Lung (tissue), 12 donors: ENCODE data around the gene EYS. TPM values are rescaled to one million over a fixed set of nuclear protein-coding genes. Genes with fewer than 3 reads are reported as not detected.

Experiments
- ATAC-seq: fragments of 200-7000 bp; cut with Tn5 transposase; one replicate; pipeline ENCODE4 v1.9.1; 2020; ENCODE audit warnings: moderate number of reproducible peaks; ENCODE audit not compliant: insufficient read depth, low FRiP score
- DNase-seq, 3 donors: peaks; one replicate each; pipeline ENCODE4 v3.0.0-alpha.2; 2013 to 2017
- H3K27ac ChIP-seq, 2 donors: one replicate each; pipeline ENCODE4 v1.5.1; 2013; ENCODE audit warnings: mild to moderate bottlenecking in 2 of 2, moderate library complexity in 2 of 2, control low read depth in 1 of 2, inconsistent platforms in 1 of 2, low read depth in 1 of 2, low read length in 1 of 2
- H3K27me3 ChIP-seq, 3 donors: one replicate each; pipeline ENCODE4 v1.5.1; 2013; ENCODE audit warnings: low read length in 2 of 3; ENCODE audit not compliant: control insufficient read depth in 3 of 3, insufficient read depth in 3 of 3
- H3K36me3 ChIP-seq, 4 donors: one replicate each; pipeline ENCODE4 v1.5.1; 2013; ENCODE audit warnings: low read length in 4 of 4, mild to moderate bottlenecking in 1 of 4, moderate library complexity in 1 of 4; ENCODE audit not compliant: control insufficient read depth in 4 of 4, insufficient read depth in 4 of 4
- H3K4me1 ChIP-seq, 5 donors: one replicate each; pipeline ENCODE4 v1.5.1; 2013; ENCODE audit warnings: low read length in 5 of 5, mild to moderate bottlenecking in 2 of 5, moderate library complexity in 1 of 5; ENCODE audit not compliant: control insufficient read depth in 5 of 5, insufficient read depth in 5 of 5
- H3K4me3 ChIP-seq: one replicate; pipeline ENCODE4 v1.5.1; 2013; ENCODE audit warnings: mild to moderate bottlenecking, control low read depth, moderate library complexity
- H3K9ac ChIP-seq, 2 donors: one replicate each; pipeline ENCODE4 v1.5.1; 2013; ENCODE audit warnings: low read length in 2 of 2, control low read depth in 1 of 2; ENCODE audit not compliant: insufficient read depth in 1 of 2
- H3K9me3 ChIP-seq, 4 donors: one replicate each; pipeline ENCODE4 v1.5.1; 2013; ENCODE audit warnings: low read length in 3 of 4, mild to moderate bottlenecking in 1 of 4, moderate library complexity in 1 of 4; ENCODE audit not compliant: control insufficient read depth in 4 of 4, insufficient read depth in 3 of 4
- CTCF ChIP-seq: IDR thresholded peaks from 2 replicates; pipeline ENCODE4 v1.5.1; 2012; ENCODE audit warnings: mild to moderate bottlenecking; ENCODE audit errors: control extremely low read depth, extremely low read depth
- WGBS, 2 donors: extraction: QIAGEN DNeasy Blood & Tissue Kit; methylation state at CpG; one replicate each; pipeline ENCODE4 v1.1.7; 2013; 5-methylcytosine and 5-hydroxymethylcytosine counted together
- polyA plus RNA-seq, 2 donors: library from polyadenylated mRNA; stranded (reverse); fragments of 200-250 nt; gene quantifications; one replicate each; pipeline ENCODE4 v1.2.1, GENCODE V29; 2013
- total RNA-seq, 2 donors: library from RNA; depleted of rRNA in 1 of 2; stranded (reverse); fragments of >200 nt in 1 of 2; gene quantifications; one replicate each; pipeline ENCODE4 v1.2.1, GENCODE V29; 2014 to 2021
- donor health status: control.
- donor health status: control.
- donor health status: Bipolar disorder and iron deficiency.
- donor health status: healthy.
- donor health status: DM: yes; HTN: yes; CAD: no.

The EYS gene
- total and polyA plus RNA-seq, 4 donors, result 0.06 to 0.34 (median 0.12) TPM

DNA sequence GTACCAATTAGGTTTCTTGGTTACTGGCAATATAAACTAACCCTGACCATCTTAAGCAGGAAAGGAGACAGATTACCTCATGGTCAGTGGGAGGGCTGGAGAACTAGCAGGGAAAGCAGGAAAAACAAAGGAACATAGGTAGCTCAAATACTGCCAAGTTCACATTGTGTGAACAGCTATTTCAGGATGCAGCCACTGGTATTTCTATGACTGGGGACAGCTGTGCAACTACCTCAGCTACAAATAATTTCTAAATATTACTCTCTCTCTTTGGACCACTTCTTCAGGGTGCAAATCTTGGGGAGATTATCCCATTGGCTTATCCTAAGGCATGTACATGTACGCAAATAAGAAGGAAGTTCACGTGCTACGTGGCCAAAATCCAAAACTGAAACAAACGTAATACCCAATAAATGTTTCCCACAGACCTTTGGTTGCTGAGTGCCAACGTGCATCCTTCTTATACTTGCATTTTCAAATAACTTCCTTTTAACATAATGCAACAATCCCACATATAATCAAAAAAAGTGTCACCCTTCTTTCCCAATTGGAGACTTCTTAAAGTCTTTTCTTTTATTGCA is 1890.5 kb downstream of the EYS start:
- Histone ChIP-seq H3K36me3 (no peaks in the 10 kb centered on the region), H3K9ac (no peak overlapping the region), H3K27ac (no peak overlapping the region), H3K4me1 (peaks cover 0 to 4% (median 0%) of the 10 kb centered on the region in 5 donors), H3K27me3 (no peaks in the 10 kb centered on the region), H3K4me3 (no peak overlapping the region), H3K9me3 (no peaks in the 10 kb centered on the region)
- TF ChIP-seq CTCF, result no peak
- DNase-seq, result no peak
- no peak for ATAC-seq
- 31 to 46% methylated on average over 5 of the region's 5 CpGs for WGBS, 2 donors

- Histone ChIP-seq H3K36me3 (no peaks in the 10 kb centered on the region), H3K4me1 (peaks cover 0 to 4% (median 0%) of the 10 kb centered on the region in 5 donors), H3K27ac (no peak overlapping the region), H3K27me3 (no peaks in the 10 kb centered on the region), H3K4me3 (no peak overlapping the region), H3K9me3 (no peaks in the 10 kb centered on the region), H3K9ac (no peak overlapping the region)
- no peak for TF ChIP-seq CTCF
- ATAC-seq (no peak), DNase-seq (no peak)
- 76 to 89% methylated on average over 1 of the region's 1 CpG for WGBS, 2 donors
Observed at GRCh38 chr6:63814459-63814858, 1892.6 kb downstream of the EYS start.

DNA sequence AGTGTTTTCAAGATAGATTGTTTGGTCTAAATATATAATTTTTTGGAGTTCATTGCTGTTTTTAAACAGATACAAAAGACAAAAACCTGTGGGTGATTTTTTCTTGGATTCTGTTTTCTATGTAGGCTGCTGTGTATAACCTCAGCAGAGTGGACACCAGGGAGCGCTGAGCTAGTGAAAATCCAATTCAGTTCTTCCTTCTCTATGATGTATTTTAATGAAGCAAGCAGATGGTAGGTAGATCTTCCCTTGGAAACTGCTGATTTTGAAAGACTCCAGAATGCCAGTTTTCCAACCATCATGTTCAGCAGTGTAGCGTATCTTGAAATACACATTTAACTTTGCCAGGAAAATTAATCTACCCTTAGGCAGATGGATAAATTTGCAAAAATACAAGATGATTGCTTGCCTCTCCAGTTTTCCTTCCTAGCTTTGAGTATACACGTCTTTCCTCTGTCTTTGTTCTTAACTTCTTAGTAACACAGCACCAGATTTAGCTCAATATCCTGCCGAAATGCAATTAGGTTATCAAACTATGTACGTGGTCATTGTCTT is 1893.4 kb downstream of the EYS start:
- H3K27me3 ChIP-seq, result no peaks in the 10 kb centered on the region
- no peak overlapping the region for H3K27ac ChIP-seq
- no peak for TF ChIP-seq CTCF
- WGBS, 2 donors, result 66 to 88% methylated on average over 5 of the region's 5 CpGs
- H3K36me3 ChIP-seq, result no peaks in the 10 kb centered on the region
- H3K9me3 ChIP-seq, result no peaks in the 10 kb centered on the region
- no peak overlapping the region for H3K9ac ChIP-seq
- ATAC-seq (no peak), DNase-seq (no peak)
- H3K4me1 ChIP-seq, result peaks cover 0 to 4% (median 0%) of the 10 kb centered on the region in 5 donors
- no peak overlapping the region for H3K4me3 ChIP-seq

DNA sequence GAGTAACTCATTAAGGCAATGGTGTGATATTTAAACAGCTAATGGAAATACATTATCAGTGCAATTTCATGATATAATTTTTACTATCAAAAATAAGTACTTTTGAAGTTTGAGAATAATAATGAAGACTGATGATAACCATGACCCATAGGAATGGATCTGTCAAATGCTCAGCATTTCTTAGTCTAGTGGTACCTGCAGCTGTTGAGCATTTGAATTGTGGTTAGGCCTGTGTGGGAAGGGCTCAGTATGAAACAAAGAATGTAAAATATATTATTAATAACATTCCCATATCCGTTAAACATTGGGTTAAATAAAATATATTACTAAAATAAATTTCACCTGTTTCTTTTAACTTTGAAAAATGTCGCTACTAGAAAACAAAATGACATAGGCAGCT is 1898.5 kb downstream of the EYS start:
- ATAC-seq (no peak), DNase-seq (no peak)
- Histone ChIP-seq H3K4me1 (peaks cover 0 to 7% (median 0%) of the 10 kb centered on the region in 5 donors), H3K27me3 (no peaks in the 10 kb centered on the region), H3K9ac (no peak overlapping the region), H3K9me3 (no peaks in the 10 kb centered on the region), H3K27ac (no peak overlapping the region), H3K4me3 (no peak overlapping the region), H3K36me3 (no peaks in the 10 kb centered on the region)
- TF ChIP-seq CTCF, result no peak
- 48 to 75% methylated on average over 2 of the region's 2 CpGs for WGBS, 2 donors
